ENCODE measurements around the gene PHRF1.

DNA sequence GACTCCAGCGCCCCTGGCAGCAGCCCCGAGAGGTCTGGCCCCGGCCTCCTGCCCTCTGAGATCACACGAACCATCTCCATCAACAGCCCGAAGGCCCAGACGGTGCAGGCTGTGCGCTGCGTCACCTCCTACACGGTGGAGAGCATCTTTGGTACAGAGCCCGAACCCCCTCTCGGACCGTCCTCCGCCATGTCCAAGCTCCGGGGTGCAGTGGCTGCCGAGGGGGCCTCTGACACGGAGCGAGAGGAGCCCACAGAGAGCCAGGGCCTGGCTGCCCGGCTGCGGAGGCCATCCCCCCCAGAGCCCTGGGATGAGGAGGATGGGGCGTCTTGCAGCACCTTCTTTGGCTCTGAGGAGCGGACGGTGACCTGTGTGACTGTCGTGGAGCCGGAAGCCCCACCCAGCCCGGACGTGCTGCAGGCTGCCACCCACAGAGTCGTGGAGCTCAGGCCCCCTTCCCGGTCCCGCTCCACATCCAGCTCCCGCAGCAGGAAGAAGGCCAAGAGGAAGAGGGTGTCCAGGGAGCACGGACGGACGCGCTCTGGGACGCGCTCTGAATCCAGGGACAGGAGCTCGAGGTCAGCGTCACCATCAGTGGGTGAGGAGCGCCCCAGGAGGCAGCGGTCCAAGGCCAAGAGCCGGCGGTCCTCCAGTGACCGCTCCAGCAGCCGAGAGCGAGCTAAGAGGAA, 31.8 kb downstream of the PHRF1 start:
- TF ChIP-seq, protein P1, sequence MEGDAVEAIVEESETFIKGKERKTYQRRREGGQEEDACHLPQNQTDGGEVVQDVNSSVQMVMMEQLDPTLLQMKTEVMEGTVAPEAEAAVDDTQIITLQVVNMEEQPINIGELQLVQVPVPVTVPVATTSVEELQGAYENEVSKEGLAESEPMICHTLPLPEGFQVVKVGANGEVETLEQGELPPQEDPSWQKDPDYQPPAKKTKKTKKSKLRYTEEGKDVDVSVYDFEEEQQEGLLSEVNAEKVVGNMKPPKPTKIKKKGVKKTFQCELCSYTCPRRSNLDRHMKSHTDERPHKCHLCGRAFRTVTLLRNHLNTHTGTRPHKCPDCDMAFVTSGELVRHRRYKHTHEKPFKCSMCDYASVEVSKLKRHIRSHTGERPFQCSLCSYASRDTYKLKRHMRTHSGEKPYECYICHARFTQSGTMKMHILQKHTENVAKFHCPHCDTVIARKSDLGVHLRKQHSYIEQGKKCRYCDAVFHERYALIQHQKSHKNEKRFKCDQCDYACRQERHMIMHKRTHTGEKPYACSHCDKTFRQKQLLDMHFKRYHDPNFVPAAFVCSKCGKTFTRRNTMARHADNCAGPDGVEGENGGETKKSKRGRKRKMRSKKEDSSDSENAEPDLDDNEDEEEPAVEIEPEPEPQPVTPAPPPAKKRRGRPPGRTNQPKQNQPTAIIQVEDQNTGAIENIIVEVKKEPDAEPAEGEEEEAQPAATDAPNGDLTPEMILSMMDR (IDR thresholded peaks at IDR 0.05 in 2 of 3, conservative IDR thresholded peaks at IDR 0.05 in 1 of 3; ENCODE audit: borderline replicate concordance in 1 of 3, insufficient read depth in 1 of 3, low read depth in 2 of 3, low read length in 2 of 3), result no peak
- TF ChIP-seq RAD21 (IDR thresholded peaks at IDR 0.05; ENCODE audit: low read depth) (no peak), POLR2A (IDR thresholded peaks at IDR 0.05; ENCODE audit: borderline replicate concordance, extremely low read depth, insufficient read depth, insufficient read length) (no peak), SP1 (IDR thresholded peaks at IDR 0.05; ENCODE audit: low read depth) (no peak), JUND (IDR thresholded peaks at IDR 0.05) (no peak), CEBPB (IDR thresholded peaks at IDR 0.05; ENCODE audit: low read depth) (no peak), EZH2 (IDR thresholded peaks at IDR 0.05) (no peak)

All from HCT116 (cell line).